HepG2 (cell line): ENCODE data around the gene PJA2. TPM values are rescaled to one million over a fixed set of nuclear protein-coding genes. Genes with fewer than 3 reads are reported as not detected.

Experiments
- ATAC-seq: fragments of 200-7000 bp; cut with Tn5 transposase; 3 replicates; pipeline ENCODE4 v1.9.1; 2020; ENCODE audit warnings: mild to moderate bottlenecking, moderate library complexity
- BruUV-seq: library from RNA; stranded (reverse); fragments of 400-500 nt; replicated peaks from 2 replicates; lab custom pipeline; 2021; lab: Mats Ljungman, UMichigan
- CTCF ChIA-PET: fragments of 300-600 bp; formaldehyde crosslinking; extraction: SDS; loops from one replicate; lab custom pipeline; 2021; ENCODE audit warnings: low total read pairs, inconsistent platforms, low intra/inter-chr PET ratio; lab: Yijun Ruan, JAX
- POLR2A ChIA-PET: fragments of 350-600 bp; sonication (Branson Sonifier 250); formaldehyde crosslinking; loops from one replicate; lab custom pipeline; 2020; ENCODE audit warnings: antibody characterized with exemption, inconsistent platforms; lab: Yijun Ruan, JAX
- DNase-seq: peaks from one replicate; pipeline ENCODE4 v3.0.0-alpha.2; 2015; ENCODE audit warnings: low spot score
- FAIRE-seq: peaks from 3 replicates; lab custom pipeline; 2011; peaks lifted over from hg19 to GRCh38; lab: Jason Lieb, UNC
- H2AFZ ChIP-seq: one replicate; pipeline ENCODE4 v1.6.1; 2011; ENCODE audit warnings: low read length, inconsistent platforms
- H3K27ac ChIP-seq: fragments of 300-600 bp; 3 replicates; pipeline ENCODE4 v1.8.0; 2011; ENCODE audit warnings: mixed run types, mild to moderate bottlenecking, mixed read lengths, low read length, inconsistent platforms; ENCODE audit not compliant: insufficient read depth; ENCODE audit errors: extremely low read length
- H3K27me3 ChIP-seq, 2 experiments: fragments of 200-600 bp in 1 of 2; 2 replicates in 1 of 2; 3 replicates in 1 of 2; pipeline versions ENCODE4 v1.6.0 to v1.8.0; 2011; ENCODE audit warnings: low read length in 2 of 2, mild to moderate bottlenecking in 2 of 2, moderate library complexity in 2 of 2, inconsistent platforms in 1 of 2; ENCODE audit not compliant: insufficient read depth in 2 of 2, control insufficient read depth in 1 of 2
- H3K36me3 ChIP-seq, 2 experiments: fragments of 200-600 bp in 1 of 2; replicated peaks in 1 of 2; 2 replicates in 1 of 2; 3 replicates in 1 of 2; pipeline versions ENCODE4 v1.5.1 to v1.8.0; 2011; ENCODE audit warnings: low read length in 2 of 2, inconsistent platforms in 1 of 2; ENCODE audit not compliant: insufficient read depth in 2 of 2, control insufficient read depth in 1 of 2
- H3K4me1 ChIP-seq: 2 replicates; pipeline ENCODE4 v1.5.1; 2012; ENCODE audit warnings: low read length, inconsistent platforms; ENCODE audit not compliant: insufficient read depth
- H3K4me2 ChIP-seq: 2 replicates; pipeline ENCODE4 v1.6.0; 2011; ENCODE audit warnings: low read depth, low read length, inconsistent platforms
- H3K4me3 ChIP-seq, 3 experiments: fragments of 200-600 bp in 1 of 3; sonication (generic), shearing (Covaris generic) in 1 of 3; replicated peaks in 1 of 3; 2 replicates each; pipeline ENCODE4 v1.5.1; 2011 to 2016; ENCODE audit warnings: low read length in 3 of 3, inconsistent platforms in 2 of 3, low read depth in 2 of 3, mild to moderate bottlenecking in 2 of 3, control low read depth in 1 of 3, mixed read lengths in 1 of 3; ENCODE audit not compliant: insufficient read depth in 1 of 3
- H3K79me2 ChIP-seq: one replicate; pipeline ENCODE4 v1.6.1; 2011; ENCODE audit warnings: low read length, inconsistent platforms; ENCODE audit not compliant: insufficient read depth
- H3K9ac ChIP-seq: 2 replicates; pipeline ENCODE4 v1.6.0; 2011; ENCODE audit warnings: mild to moderate bottlenecking, low read depth, low read length, inconsistent platforms; ENCODE audit not compliant: insufficient read depth
- H3K9me3 ChIP-seq: 2 replicates; pipeline ENCODE4 v1.5.1; 2012; ENCODE audit warnings: mild to moderate bottlenecking, low read length
- H4K20me1 ChIP-seq: 2 replicates; pipeline ENCODE4 v1.6.0; 2011; ENCODE audit warnings: inconsistent platforms, mild to moderate bottlenecking, low read length, moderate library complexity; ENCODE audit not compliant: insufficient read depth
- ARID5B ChIP-seq: IDR thresholded peaks from 2 replicates; pipeline ENCODE4 v1.4.0; 2020; ENCODE audit warnings: mild to moderate bottlenecking, missing genetic modification reagents
- ATF7-NPFF ChIP-seq: sonication (generic); formaldehyde crosslinking; IDR thresholded peaks from 2 replicates; pipeline ENCODE4 v1.8.1; 2023; ENCODE audit warnings: mild to moderate bottlenecking, low read depth, missing genetic modification reagents, moderate library complexity
- DNMT3B ChIP-seq: conservative IDR thresholded peaks from 2 replicates; pipeline ENCODE4 v1.6.1; 2016; ENCODE audit warnings: missing biosample characterization, control low read depth
- FOXP4 ChIP-seq: sonication (generic); formaldehyde crosslinking; IDR thresholded peaks from 2 replicates; pipeline ENCODE4 v1.4.0; 2020; ENCODE audit warnings: missing genetic modification reagents
- GTF2F1 ChIP-seq: fragments of 150-350 bp; IDR thresholded peaks from 2 replicates; pipeline ENCODE4 v1.6.1; 2014; ENCODE audit warnings: low read length
- HBP1 ChIP-seq: IDR thresholded peaks from 2 replicates; pipeline ENCODE4 v1.6.1; 2016; ENCODE audit warnings: low read depth, control low read depth
- HNRNPH1 ChIP-seq: fragments of 200-400 bp; formaldehyde crosslinking; optimal IDR thresholded peaks from 2 replicates; pipeline ENCODE3; 2017; ENCODE audit warnings: mild to moderate bottlenecking, low read depth, low read length
- TGIF2 ChIP-seq: IDR thresholded peaks from 2 replicates; pipeline ENCODE4 v1.6.1; 2016; ENCODE audit warnings: control low read depth, missing compliant biosample characterization
- TSC22D2 ChIP-seq: sonication (generic); formaldehyde crosslinking; IDR thresholded peaks from 2 replicates; pipeline ENCODE4 v1.5.1; 2020; ENCODE audit warnings: missing genetic modification reagents, mild to moderate bottlenecking, borderline replicate concordance
- ZBTB49 ChIP-seq: sonication (generic); formaldehyde crosslinking; IDR thresholded peaks from 2 replicates; pipeline ENCODE4 v1.4.0; 2020; ENCODE audit warnings: missing genetic modification reagents, borderline replicate concordance
- ZGPAT ChIP-seq: IDR thresholded peaks from 2 replicates; pipeline ENCODE4 v1.6.1; 2016; ENCODE audit warnings: mild to moderate bottlenecking
- ZNF564 ChIP-seq: sonication (generic); formaldehyde crosslinking; IDR thresholded peaks from 2 replicates; pipeline ENCODE4 v1.8.1; 2023; ENCODE audit warnings: mild to moderate bottlenecking, missing genetic modification reagents
- ZNF569 ChIP-seq: sonication (generic); formaldehyde crosslinking; IDR thresholded peaks from 2 replicates; pipeline ENCODE4 v1.5.0; 2020; ENCODE audit warnings: mild to moderate bottlenecking, missing genetic modification reagents, moderate library complexity, borderline replicate concordance
- ZNF788 ChIP-seq: sonication (generic); formaldehyde crosslinking; IDR thresholded peaks from 2 replicates; pipeline ENCODE4 v1.5.0; 2020; ENCODE audit warnings: mild to moderate bottlenecking, missing genetic modification reagents, borderline replicate concordance
- in situ Hi-C: cut with HindIII; loops from 2 replicates; pipeline ENCODE4 v1.10.0; 2017; ENCODE audit warnings: low pct_unique_long_range_greater_than_20kb; ENCODE audit not compliant: extremely low pct_ligation_motif_present
- intact Hi-C: fragments of 100-400 bp; cut with micrococcal nuclease; formaldehyde crosslinking; loops from one replicate; pipeline ENCODE4 v1.10.0; 2022; ENCODE audit not compliant: unreplicated experiment
- polyA plus RNA-seq, 8 experiments: library from polyadenylated mRNA; depleted of rRNA in 3 of 8; stranded (reverse) in 7 of 8; unstranded in 1 of 8; fragments of >200 nt; fragmentation: Illumina TruSeq in 4 of 8; extraction: Trizol in 4 of 8; gene quantifications; 2 replicates each; pipeline versions ENCODE4 v1.2.1 to v1.2.3, GENCODE V29; 2011 to 2016; ENCODE audit warnings: low read depth in 4 of 8, missing spikeins in 1 of 8, mixed read lengths in 1 of 8; ENCODE audit not compliant: insufficient read depth in 1 of 8
- total RNA-seq, 5 experiments: library from RNA; depleted of rRNA; stranded (reverse); fragments of >200 nt; fragmentation: Illumina TruSeq; extraction: Trizol; gene quantifications; 2 replicates each; pipeline ENCODE4 v1.2.3, GENCODE V29; 2016; ENCODE audit warnings: low read depth in 1 of 5

Gene PJA2
- total and polyA plus RNA-seq, 2 of the 13 experiments (the other 11 are each of a cell fraction or from before 2014, with no cell fraction given) = 39.4 to 41.4 TPM

- H3K79me2 ChIP-seq = no peaks in the 10 kb centered on the region
- no peaks in the 10 kb centered on the region for H3K9me3 ChIP-seq
- ATAC-seq (no peak), DNase-seq (no peak), FAIRE-seq (no peak)
- H3K27me3 ChIP-seq = no peaks in the 10 kb centered on the region; a peak in 1 of 5 replicates
- in situ Hi-C loops = no loop called here
- no peak overlapping the region for H3K4me2 ChIP-seq
- ChIA-PET CTCF (no interaction called here), POLR2A (no interaction called here)
- no peaks in the 10 kb centered on the region for H4K20me1 ChIP-seq
- BruUV-seq = no TSS peak
- peaks cover 10 to 19% of the 10 kb centered on the region in 2 experiments; a peak in 4 of 5 replicates for H3K36me3 ChIP-seq
- H3K4me3 ChIP-seq = no peak overlapping the region
- no peak overlapping the region for H3K27ac ChIP-seq
- no peaks in the 10 kb centered on the region for H3K4me1 ChIP-seq
- no peak overlapping the region for H3K9ac ChIP-seq
- H2AFZ ChIP-seq = no peak overlapping the region
- intact Hi-C loops = loop anchor here (5.0 kb wide), 1 partner anchor 33 kb away; the partner anchor contains the start of gene PJA2
- no peak for TF ChIP-seq ARID5B (CRISPR knock-in tag)
- TF ChIP-seq ZGPAT (CRISPR knock-in tag) = no peak
- TF ChIP-seq ATF7-NPFF (CRISPR knock-in tag) = no peak
- TF ChIP-seq TSC22D2 (CRISPR knock-in tag) = no peak
- no peak for TF ChIP-seq HBP1 (CRISPR knock-in tag)
- no peak for TF ChIP-seq ZNF569 (CRISPR knock-in tag)
- TF ChIP-seq FOXP4 (CRISPR knock-in tag) = no peak
- no peak for TF ChIP-seq ZBTB49
- TF ChIP-seq TGIF2 (CRISPR knock-in tag) = no peak
- no peak for TF ChIP-seq DNMT3B (CRISPR knock-in tag)
- TF ChIP-seq HNRNPH1 = no peak
- no peak for TF ChIP-seq ZNF788 (CRISPR knock-in tag)
- TF ChIP-seq ZNF564 (CRISPR knock-in tag) = no peak
- no peak for TF ChIP-seq GTF2F1
Observed at GRCh38 chr5:109374625-109375024, 35.1 kb downstream of the PJA2 start.
